NCI-H446 (cell line): ENCODE measurements around the gene ENOX1.

Experiments used
- DNase-seq, 2 experiments: peaks; one replicate each; lab custom pipeline; 2025; lab: John Stamatoyannopoulos, UW

Gene ENOX1

GRCh38 chr13:43785650-43786471, 911 bp downstream of the ENOX1 start:
- peak; percentile 65 to 84 for DNase-seq

GRCh38 chr13:43785261-43785649, 1.5 kb downstream of the ENOX1 start:
- no peak for DNase-seq

GRCh38 chr13:43784496-43784895, 2.3 kb downstream of the ENOX1 start:
- DNase-seq: no peak

- DNase-seq: peak in 1 of 2 experiments; percentile 21
Measured at GRCh38 chr13:43783820-43784219, 3.0 kb downstream of the ENOX1 start.

GRCh38 chr13:43782686-43783085, 4.1 kb downstream of the ENOX1 start:
- DNase-seq: no peak

- no peak for DNase-seq
Measured at GRCh38 chr13:43780666-43781065, 6.1 kb downstream of the ENOX1 start.

GRCh38 chr13:43776501-43777079, 10.2 kb downstream of the ENOX1 start:
- DNase-seq: no peak

GRCh38 chr13:43776006-43776405, 10.8 kb downstream of the ENOX1 start:
- no peak for DNase-seq

GRCh38 chr13:43773602-43774001, 13.2 kb downstream of the ENOX1 start:
- DNase-seq: no peak

- no peak for DNase-seq
Measured at GRCh38 chr13:43770871-43771270, 15.9 kb downstream of the ENOX1 start.

- DNase-seq: no peak
Measured at GRCh38 chr13:43769529-43769928, 17.2 kb downstream of the ENOX1 start.

- DNase-seq: peak; percentile 75 to 85
Measured at GRCh38 chr13:43767341-43767931, 19.3 kb downstream of the ENOX1 start.

- DNase-seq: peak; percentile 47 to 64
Measured at GRCh38 chr13:43766725-43767124, 20.0 kb downstream of the ENOX1 start.

GRCh38 chr13:43764349-43764748, 22.4 kb downstream of the ENOX1 start:
- no peak for DNase-seq

GRCh38 chr13:43763143-43763759, 23.5 kb downstream of the ENOX1 start:
- DNase-seq: no peak

- DNase-seq: no peak
Measured at GRCh38 chr13:43761616-43762315, 25.0 kb downstream of the ENOX1 start.

- DNase-seq: no peak
Measured at GRCh38 chr13:43760257-43760656, 26.5 kb downstream of the ENOX1 start.

- DNase-seq: no peak
Measured at GRCh38 chr13:43758834-43759233, 27.9 kb downstream of the ENOX1 start.

- no peak for DNase-seq
Measured at GRCh38 chr13:43757266-43757665, 29.5 kb downstream of the ENOX1 start.

- DNase-seq: no peak
Measured at GRCh38 chr13:43755844-43756243, 30.9 kb downstream of the ENOX1 start.

- DNase-seq: no peak
Measured at GRCh38 chr13:43751624-43752023, 35.1 kb downstream of the ENOX1 start.

- DNase-seq: no peak
Measured at GRCh38 chr13:43749503-43749902, 37.3 kb downstream of the ENOX1 start.
